ENCODE data around the gene TBCD. TPM values are rescaled to one million over a fixed set of nuclear protein-coding genes. Genes with fewer than 3 reads are reported as not detected.

The TBCD gene
- total RNA-seq, 1 experiment from 2014 or later, result 129 TPM

DNA sequence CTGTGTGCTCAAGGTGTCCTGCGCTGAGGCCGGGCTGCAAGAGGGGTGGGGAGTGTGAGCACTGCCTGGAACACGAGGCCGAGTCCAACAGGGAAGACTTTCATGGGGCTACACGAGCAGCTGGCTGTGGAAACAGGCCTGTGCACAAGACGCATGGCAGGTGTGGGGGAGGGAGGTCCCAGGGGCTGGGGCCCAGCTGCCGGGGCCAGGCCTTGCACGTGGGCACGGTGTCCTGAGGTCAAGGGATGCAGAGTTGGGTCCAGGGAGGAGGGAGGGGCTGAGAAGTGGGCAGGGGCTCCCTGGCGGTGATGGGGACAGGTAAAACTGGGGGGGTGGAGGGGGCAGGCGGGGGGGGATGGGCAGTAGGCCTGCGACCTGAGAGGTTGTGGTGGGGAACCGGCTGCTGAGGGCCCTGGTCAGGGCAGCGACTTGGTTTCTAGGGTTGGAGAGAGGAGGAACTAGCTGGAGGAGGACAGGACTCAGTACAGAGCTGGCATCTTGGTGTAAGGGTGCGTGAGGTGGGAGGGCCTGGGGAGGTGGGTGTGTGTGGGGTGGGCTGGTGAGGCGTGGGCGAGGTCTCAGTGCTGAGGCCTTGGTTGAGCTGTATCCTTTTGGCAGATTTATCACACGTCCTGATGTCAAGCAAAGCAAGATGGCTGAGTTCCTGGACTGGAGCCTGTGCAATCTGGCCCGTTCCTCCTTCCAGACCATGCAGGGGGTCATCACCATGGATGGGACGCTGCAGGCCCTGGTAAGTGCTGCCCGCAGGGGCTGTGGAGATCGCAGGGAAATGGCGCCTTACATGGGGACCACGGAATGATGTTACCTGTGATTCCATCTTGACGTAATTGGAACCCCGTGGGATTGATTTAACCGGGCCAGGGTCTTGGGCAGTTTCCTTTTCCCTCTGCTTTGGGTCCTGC is 29.4 kb downstream of the TBCD start:
- Histone ChIP-seq H3K9ac (ENCODE audit: extremely low read depth, insufficient read length, low read length) (no peak overlapping the region), H3K4me1 (ENCODE audit: insufficient read depth, low read length) (no peaks in the 10 kb centered on the region), H3K4ac (ENCODE audit: low read depth, low read length) (no peak overlapping the region), H2BK5ac (ENCODE audit: insufficient read length, low read length) (no peak overlapping the region), H3K27me3 (ENCODE audit: insufficient read depth, low read length) (no peaks in the 10 kb centered on the region), H3K56ac (ENCODE audit: insufficient read length, low read depth, low read length) (no peak overlapping the region), H3K23me2 (ENCODE audit: insufficient read length, low read depth, low read length, poor library complexity, severe bottlenecking) (peaks cover 4% of the 10 kb centered on the region), H4K8ac (replicated peaks; ENCODE audit: insufficient read length, low read depth, low read length) (no peak overlapping the region), H3K18ac (ENCODE audit: insufficient read length, low read depth, low read length) (no peak overlapping the region), H3K14ac (ENCODE audit: insufficient read depth, low read length) (no peak overlapping the region; the same call in 1 of the 2 replicates), H2AK5ac (ENCODE audit: insufficient read length, low read length) (no peak overlapping the region), H3K4me2 (ENCODE audit: insufficient read depth, insufficient read length, low read length) (no peak overlapping the region), H3K27ac (ENCODE audit: insufficient read length, low read depth, low read length) (no peak overlapping the region), H3K79me1 (ENCODE audit: insufficient read depth, low read depth, low read length, poor library complexity, severe bottlenecking) (peaks cover 2% of the 10 kb centered on the region), H2BK20ac (ENCODE audit: low read depth, low read length, poor library complexity, severe bottlenecking) (no peak overlapping the region), H3K23ac (ENCODE audit: insufficient read length, low read depth, low read length) (no peak overlapping the region), H3T11ph (ENCODE audit: low read length) (no peak overlapping the region), H2AFZ (ENCODE audit: low read length) (no peak overlapping the region), H3K79me2 (ENCODE audit: insufficient read depth, low read length) (no peaks in the 10 kb centered on the region; the same call in 1 of the 2 replicates), H4K5ac (ENCODE audit: insufficient read length, low read depth, low read length) (no peak overlapping the region), H4K20me1 (ENCODE audit: control insufficient read depth, insufficient read depth, insufficient read length) (no peaks in the 10 kb centered on the region), H4K91ac (ENCODE audit: insufficient read length, low read depth, low read length) (no peak overlapping the region), H2BK15ac (ENCODE audit: low read depth, low read length) (no peak overlapping the region), H2BK120ac (ENCODE audit: low read depth, low read length, poor library complexity, severe bottlenecking) (no peak overlapping the region), H3K9me3 (ENCODE audit: control insufficient read depth, low read depth, low read length) (no peaks in the 10 kb centered on the region), H2BK12ac (ENCODE audit: insufficient read length, low read depth, low read length) (no peak overlapping the region)
- TF ChIP-seq, protein P1, sequence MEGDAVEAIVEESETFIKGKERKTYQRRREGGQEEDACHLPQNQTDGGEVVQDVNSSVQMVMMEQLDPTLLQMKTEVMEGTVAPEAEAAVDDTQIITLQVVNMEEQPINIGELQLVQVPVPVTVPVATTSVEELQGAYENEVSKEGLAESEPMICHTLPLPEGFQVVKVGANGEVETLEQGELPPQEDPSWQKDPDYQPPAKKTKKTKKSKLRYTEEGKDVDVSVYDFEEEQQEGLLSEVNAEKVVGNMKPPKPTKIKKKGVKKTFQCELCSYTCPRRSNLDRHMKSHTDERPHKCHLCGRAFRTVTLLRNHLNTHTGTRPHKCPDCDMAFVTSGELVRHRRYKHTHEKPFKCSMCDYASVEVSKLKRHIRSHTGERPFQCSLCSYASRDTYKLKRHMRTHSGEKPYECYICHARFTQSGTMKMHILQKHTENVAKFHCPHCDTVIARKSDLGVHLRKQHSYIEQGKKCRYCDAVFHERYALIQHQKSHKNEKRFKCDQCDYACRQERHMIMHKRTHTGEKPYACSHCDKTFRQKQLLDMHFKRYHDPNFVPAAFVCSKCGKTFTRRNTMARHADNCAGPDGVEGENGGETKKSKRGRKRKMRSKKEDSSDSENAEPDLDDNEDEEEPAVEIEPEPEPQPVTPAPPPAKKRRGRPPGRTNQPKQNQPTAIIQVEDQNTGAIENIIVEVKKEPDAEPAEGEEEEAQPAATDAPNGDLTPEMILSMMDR (conservative IDR thresholded peaks at IDR 0.05), result no peak
- no peak for DNase-seq
- Mint-ChIP-seq H3K36me3 (ENCODE audit: insufficient read depth in 1 of 3, low read depth in 3 of 3) (peaks cover 39 to 54% (median 43%) of the 10 kb centered on the region in 3 experiments), H3K4me1 (peaks cover 5 to 10% of the 10 kb centered on the region in 2 experiments), H3K9me3 (peaks cover 0 to 5% of the 10 kb centered on the region in 2 experiments; a peak in 3 of 5 replicates), H3K27ac (0 out of 7 replicates have a peak overlapping the region, but pooled peaks of 1 of the 3 experiments have one; percentile 75), H3K27me3 (ENCODE audit: low read depth) (no peaks in the 10 kb centered on the region), H3K4me3 (no peak overlapping the region)
- no CpG with 5 or more reads among the region's 27 CpGs for WGBS (ENCODE audit: extremely low coverage, insufficient read length, low lambda C conversion rate)
